ENCODE data around the gene CYSTM1.

The CYSTM1 gene

DNA sequence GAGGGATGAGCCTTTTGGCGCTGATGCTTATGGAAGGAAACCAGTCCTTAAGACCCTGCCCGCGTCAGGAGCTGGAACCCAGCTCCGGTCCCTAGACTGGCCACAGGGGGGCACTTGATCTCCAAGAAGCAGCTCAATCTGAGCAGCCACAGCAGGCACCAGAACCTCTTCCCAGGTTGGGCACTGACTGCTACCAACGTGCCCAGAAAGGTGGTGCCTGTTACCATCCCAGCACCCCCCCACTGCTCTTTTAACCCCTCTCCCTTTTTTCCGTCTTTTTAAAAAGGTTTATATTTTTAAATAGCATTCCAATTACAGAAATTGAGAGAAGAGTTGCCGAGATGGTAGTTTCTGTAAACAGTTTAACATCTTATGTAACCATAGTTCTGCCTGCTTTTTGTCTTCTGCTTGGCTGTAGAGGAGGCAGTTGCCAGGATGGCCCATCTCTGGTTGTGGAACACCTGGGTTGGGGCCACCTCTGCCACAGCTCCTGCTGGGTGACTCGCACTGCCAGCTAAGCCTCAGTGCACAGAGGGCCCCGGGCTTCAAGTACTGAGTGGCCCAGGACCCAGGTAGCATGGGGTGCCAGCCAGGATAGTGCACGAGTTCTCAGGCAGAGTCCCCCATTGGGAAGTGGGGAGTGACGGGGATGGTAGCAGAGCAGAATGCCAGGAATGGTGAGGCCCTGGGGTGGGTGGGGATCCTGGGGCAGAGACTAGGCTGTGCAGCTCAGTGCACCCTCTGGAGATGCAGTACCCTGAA lies 65.1 kb downstream of the CYSTM1 start:
- no peak for DNase-seq

DNA sequence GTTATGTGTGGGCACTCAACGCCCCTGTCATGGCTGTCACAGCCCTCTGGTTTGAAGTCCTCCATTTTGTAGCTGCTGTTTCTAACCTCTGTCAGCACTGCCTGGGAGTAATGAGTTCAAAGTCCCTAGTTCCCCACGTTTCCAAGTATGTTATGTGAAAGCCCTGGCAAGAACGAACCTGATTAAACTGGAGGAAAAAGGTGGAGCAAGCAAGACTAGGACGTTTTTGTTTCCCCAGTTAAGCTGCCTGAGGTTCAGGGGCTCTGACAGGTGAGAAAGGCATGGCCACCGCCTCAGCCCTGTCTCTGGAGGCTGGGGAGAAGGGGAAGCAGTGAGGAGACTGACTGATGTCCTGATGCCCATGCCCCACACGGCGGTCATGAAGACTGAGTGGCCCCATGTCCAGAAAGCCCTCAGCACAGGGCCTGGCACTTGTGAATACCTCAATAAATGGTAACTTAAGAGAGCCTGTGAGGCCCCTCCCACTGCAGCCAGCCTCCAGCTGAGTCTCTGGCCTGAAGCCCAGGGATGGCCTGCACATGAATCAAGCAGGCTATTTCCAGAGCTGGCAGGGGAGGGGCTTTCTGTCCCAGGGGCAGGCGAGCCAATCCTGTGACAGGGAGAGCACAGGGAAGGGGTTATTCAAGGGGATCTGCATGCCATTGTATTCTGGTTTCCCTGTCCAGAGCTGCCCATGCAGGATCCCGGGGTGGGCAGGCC lies 66.2 kb downstream of the CYSTM1 start:
- DNase-seq = peak; percentile 40

DNA sequence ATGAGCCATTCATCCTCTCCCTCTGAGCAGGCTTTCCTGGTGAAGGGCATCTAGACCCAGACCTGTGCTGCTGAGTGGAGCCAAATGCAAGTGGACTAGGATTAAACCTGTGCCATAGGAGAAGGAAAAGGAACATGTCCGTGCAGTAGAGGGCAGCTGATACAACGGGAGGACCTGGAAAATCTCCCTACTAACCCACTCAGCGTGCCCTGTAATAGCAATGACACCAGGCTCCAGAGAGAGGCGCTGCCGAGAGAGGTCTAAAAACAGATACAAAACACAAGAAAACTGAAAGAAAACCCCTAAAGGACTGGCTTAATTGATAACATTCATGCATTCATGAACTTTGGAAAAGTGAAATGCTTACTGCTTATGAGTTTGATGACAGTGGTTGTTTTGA lies 67.1 kb downstream of the CYSTM1 start:
- no peak for DNase-seq

DNA sequence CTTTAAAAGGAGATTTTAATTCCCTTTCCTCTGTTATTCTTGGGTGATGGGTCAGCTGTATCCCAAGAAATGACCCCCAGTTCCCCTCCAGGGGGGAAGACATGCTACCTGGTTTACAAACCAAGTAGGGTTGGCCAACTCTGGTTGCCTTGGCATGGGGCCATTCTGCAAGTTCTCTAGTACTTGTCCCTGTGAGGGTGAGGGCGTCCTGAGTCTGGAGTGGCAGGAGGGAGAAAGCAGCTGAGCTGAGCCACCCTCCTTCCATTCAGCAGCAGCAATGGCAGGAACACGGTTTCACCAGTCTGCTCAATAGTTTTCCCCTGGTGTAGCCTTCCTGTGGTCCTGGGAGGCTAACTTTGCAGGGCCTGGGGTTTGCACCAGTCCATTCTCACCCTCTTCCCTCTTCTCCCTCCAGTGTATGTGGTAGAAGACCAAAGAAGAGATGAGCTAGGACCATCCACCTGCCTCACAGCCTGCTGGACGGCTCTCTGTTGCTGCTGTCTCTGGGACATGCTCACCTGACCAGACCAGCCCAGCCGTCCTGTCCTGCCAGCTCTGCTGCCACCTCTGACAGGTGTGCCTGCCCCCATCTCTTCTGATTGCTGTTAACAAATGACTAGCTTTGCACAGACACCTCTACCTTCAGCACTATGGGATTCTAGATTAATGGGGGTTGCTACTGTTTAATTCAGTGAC lies 68.0 kb downstream of the CYSTM1 start:
- DNase-seq = no peak

DNA sequence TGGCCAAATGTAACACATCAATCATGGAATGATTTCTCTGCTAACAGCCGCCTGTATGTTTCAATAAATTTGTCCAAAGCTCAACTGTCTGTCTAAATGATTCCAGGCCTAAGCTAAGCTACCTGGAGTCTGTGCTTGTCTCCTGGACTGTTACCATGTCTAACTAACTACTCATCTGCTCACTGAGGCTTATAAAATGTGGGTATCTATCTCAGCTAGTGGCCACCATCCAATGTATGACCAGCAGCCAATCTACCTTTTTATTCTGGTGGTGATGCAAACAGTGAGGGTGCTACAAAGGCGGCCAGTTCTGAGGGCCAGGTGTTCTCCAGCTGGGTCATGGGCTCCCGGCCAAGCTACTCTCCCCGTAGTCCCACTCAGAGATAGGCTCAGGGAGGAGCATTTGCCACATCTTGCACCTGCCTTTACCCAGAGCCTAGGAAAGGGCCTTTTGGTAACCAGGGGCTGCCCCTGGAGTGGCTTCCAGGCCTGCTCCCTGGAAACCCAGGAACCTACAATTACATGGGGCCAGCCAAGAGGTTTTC lies 68.8 kb downstream of the CYSTM1 start:
- DNase-seq = peak; percentile 68

DNA sequence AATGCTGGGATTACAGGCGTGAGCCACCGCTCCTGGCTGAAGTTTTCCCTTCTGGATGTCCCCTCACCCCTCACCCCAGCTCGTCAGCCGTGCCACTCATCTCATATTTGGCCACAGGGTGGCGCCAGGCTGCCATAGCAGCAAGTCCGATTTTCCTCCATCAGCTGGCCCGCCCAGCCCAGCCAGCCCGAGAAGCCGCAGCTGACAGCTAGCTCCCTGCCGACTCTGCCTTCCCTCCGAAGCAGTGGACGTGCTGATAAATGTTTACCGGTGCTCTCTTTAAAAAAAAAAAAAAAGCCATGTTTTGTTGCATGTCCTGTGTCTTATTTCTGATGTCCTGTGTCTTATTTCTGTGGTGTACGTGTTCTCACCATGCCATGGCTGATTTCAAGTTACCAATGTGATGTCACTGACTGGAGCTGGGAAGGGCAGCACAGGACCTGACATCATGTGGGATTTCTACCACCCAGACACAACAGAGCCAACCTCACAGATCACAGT lies 69.6 kb downstream of the CYSTM1 start:
- peak; percentile 68 for DNase-seq

DNA sequence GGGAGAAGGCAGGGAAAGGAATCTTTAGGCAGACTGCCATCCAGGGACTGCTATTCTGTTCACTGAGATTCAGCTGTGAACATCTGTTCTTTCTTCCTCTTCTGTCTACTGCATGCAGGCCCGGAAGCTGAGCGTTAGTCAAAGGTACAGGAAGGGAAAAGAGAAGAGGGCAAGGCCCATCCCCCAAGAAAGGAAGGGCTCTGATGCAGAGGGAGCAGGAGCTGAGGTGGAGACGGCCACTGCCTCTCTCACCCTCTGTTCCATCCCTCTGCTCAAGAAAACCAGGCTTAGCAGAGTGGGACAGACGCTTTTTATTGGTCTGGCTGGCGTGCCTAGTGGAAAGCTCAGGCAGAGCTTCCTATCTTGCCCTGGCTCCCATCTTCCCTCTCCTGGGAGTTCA lies 70.4 kb downstream of the CYSTM1 start:
- no peak for DNase-seq

DNA sequence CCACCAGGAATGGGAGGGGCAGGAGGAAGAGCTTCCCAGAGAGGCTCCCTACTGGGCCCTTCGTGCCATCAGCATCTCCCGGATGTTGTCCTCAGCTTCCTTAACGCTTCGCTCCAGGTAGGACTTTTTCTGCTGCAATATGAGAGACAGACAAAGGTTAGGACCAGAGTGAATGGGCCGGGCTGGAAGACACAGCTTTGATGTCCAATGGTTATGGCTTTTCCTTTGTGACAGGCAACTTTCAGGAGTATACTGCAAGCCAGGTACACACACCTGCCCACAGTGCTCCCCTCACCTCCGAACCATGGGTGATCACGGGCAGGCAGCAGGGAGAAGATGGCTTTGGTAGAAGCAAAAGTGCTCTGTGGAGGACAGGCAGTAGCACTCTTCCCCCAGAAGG lies 70.9 kb downstream of the CYSTM1 start:
- no peak for DNase-seq

DNA sequence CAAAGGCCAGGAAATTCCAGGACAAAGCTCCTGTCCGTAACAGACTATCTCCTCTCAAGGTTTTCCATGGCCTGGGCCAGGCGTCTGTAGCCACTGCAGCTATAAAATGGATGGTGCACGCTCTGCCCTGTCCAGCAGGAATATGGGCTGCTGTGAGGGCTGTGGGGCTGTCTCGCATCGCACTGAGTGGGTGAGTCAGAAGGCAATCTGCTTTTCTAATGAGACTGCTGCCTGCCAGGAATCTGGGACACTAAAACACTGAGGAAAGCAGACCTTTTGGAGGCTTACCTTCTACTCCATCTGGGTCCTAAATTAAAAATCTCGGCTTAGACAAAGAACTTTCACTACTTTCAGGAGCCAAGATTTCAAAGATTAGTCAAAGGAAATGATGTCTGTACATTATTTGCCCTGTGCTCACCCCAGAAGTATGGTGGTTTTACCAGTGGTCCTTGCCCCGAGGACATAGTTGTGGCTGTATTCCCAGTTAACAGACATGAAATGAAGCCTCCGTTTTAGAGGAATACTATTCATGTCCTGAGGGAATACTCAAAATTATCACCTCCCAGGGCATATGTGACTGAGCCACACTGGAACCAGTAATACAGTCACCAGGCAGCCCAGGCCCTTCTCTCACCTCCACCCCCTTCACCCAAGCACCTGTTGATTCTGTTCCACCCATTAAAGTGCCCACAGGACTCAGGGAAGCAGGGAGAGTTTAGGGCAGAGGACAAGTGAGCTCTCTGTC lies 71.6 kb downstream of the CYSTM1 start:
- no peak for DNase-seq

DNA sequence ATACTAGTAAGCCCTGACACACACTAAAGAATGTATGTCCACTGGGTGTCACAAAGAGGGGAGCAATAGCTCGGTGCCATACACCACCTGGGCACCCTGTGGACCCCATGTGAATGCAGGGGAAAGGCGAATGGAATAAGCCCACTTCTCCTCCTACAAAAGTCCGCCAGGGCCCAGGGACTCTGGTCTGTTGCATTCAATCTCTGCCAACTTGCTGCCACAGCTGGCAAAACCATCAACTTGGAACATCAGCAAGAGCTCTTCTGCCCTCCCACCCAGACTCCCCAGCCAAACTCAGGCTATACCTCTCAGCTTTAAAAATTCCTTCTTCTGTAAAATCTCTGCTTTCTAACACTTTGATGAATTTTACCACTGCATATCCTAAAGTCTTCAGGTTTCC lies 73.4 kb downstream of the CYSTM1 start:
- no peak for DNase-seq

DNA sequence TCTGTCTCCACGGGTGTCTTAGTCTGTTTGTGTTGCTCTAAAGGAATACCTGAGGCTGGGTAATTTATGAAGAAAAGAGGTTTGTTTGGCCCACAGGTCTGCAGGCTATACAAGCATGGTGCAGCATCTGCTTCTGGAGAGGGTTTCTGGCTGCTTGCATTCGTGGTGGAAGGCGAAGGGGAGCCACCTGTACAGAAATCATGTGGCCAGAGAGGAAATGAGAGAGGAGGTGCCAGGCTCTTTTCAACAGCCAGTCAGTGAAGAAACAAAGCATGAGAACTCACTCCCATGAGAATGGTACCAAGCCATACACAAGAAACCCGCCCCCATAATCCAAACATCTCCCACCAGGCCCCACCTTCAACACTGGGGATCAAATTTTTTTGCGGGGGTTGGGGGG lies 74.5 kb downstream of the CYSTM1 start:
- no peak for DNase-seq

DNA sequence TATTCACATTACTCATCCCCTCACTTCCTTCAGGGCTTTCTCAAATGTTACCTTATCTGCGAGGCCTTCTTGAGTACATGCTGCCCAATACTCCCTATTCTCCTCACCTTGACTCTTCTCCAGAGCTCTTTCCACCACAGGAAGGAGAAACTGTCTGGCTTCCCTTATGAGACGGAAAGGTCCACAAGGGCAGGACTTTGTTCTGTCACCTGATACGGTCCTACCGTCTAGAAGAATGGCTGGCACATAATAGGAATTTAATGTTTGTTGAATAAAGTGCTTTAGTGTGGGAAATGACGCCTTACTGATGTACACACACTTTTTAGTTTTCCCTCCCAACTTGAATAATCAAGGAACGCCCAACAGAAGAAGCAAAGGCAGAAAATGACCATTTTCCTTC lies 75.4 kb downstream of the CYSTM1 start:
- no peak for DNase-seq

DNA sequence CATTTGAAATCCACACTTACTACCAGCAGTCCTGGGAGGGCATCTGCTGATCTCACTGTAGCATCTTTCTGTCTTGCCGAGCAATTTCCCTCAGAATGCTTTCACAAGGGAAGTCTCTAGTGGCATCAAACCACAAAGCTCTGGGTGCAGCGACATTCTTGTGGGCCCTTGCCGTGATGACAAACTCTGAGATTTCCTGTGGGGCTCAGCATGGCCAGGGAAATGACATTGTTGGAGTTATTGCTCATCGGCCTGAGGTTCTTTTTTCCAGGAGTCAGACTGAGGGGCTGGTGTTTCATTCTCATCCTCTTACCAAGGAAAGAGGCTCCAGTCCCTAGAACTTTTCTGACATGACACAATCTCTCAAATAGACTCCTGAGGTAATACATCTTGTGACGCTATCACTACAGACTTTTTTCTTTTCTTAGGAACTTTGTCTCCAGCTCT lies 76.6 kb downstream of the CYSTM1 start:
- DNase-seq = no peak

DNA sequence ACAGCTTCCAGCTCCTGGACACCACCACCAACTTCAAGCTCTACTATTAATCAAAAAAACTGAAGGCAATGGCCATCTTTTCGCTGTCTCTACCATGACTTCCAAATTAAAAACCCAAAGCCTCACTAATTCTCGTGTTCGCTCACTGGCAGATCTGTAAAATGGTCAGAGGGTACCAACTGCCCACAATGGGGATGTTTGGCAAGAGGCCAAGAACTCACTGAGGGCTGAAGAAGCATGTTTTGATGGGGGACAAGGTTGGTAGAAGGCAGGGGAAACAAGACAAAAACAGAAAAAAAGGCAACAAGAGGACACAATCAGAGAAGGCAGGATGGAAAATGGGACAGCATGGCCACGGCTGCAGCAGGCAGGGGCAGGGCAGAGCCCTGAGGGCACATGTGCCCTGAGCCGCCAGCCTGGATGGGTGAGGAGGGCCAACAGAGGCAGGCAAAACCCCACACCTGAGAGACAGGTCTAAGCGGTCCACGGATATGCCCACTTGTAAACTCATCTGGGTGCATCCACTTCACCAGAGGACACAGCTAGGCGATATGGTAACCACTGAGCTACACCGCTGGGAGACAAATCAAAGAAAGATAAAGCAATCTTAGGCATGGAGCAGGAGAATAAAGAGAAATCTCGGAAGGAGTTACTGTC lies 77.6 kb downstream of the CYSTM1 start:
- DNase-seq = no peak

DNA sequence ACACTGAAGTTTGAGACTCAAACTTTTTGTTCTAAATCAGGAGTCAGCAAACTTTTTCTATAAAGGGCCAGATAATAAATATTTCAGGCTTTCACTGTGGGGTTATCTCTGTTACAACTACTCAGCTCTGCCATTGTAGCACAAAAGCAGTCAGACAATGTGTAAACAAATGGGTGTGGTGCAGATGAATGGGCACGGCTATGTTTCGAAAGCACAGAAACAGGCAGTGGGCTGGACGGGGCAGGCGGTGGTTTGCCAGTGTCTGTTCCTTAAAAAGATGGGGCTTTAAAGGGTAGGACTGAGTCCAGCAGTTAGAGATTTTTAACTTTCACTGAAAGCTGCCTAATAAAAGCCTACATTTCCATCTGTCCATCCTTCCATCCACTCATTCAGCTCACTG lies 79.0 kb downstream of the CYSTM1 start:
- no peak for DNase-seq

DNA sequence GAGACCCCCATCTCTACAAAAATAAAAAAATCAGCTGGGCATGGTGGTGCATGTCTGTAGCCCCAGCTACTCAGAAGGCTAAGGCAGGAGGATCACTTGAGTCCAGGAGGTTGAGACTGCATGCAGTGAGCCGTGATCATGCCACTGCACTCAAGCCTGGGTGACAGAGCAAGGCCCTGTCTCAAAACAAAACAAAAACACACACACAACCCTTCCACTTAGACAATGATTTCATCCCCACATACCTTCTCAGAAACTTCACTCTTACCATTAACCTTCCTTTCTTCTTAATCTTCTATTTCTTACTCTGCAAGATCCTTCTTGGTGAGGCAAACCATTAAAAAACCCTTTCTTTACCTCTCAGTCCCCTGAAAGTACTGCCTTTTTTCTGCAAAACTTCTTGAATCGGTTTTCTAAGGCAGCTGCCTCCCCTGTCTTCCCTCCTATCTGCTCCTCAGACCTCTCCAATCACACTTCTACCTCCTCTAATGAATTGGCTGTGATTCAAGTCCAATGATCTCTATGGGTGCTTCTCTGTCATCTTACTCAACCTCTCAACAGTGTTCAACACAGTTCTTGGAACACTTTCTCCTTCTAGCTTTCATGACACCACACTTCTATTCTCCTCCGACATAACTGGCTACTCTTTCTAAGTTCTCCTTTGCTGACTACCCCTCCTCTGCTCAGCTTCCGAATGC lies 80.6 kb downstream of the CYSTM1 start:
- DNase-seq = no peak

DNA sequence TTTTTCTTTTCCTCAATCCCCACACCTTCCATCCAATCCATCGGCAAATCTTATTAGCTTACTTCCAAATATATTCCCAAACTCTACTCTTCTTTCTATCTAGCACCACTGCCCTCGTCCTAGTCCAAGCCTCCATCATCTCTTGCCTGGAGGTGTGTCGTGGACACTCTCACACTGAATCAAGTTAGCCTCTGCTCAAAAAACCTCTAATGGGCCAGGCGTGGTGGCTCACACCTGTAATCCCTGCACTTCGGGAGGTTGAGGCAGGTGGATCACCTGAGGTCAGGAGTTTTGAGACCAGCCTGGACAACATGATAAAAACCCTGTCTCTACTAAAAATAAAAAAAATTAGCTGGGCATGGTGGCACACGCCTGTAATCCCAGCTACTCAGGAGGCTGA lies 81.7 kb downstream of the CYSTM1 start:
- DNase-seq = no peak

DNA sequence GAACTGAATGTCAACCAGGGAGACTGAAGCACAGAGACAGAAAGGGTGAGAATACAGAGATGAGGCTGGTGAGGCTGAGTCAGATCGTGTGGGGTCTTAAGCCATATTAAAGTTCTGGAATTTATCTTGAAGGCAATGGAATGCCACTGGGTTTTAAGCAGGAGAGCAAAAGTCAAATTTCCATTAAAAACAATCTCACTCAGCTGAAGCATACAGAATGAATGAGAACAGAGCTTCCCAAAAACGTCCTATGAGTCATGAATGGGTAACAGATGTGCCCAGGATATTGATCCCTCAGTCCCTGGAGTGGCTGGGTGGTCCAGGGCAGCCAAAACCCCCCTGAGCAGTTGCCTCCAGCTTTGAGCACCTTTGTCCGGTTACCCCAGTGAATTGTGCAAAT lies 83.0 kb downstream of the CYSTM1 start:
- no peak for DNase-seq

DNA sequence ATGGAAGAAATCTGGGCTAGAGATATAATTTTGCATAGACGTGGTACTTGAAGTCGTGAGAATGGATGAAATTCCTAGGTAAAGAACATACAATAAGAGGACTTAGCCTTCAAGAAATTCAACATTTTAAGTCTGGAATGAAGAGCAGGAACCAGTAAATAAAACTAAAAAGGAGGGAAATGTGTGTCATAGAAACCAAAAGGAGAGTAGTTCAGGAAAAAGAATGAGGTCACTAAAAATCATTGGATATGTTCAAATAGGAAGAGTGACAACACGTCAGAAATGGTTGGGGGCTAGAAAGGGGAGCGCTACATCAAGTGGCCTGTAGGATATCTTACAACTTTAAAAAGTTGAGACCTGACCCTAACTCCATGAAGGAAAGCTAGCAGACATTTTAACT lies 83.9 kb downstream of the CYSTM1 start:
- no peak for DNase-seq

DNA sequence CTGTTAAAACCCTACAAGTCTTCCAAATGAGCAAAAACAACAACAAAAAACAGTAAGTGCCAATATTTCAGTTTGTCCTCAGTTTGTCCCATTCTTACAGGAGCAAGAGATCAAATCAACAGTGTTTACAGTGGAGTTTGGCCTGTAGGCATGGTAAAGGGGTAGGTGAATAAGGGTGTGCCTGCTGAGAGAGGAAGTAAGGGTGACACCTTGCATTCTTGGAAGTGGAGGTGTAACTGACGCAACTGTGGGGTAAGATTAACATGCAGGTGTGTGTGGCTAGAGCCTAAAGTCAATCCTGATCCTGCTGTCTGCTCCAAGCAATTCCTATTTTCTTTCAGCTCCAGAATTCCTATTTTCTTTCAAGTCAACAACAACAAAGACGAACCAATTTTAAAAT lies 84.5 kb downstream of the CYSTM1 start:
- DNase-seq = no peak

DNA sequence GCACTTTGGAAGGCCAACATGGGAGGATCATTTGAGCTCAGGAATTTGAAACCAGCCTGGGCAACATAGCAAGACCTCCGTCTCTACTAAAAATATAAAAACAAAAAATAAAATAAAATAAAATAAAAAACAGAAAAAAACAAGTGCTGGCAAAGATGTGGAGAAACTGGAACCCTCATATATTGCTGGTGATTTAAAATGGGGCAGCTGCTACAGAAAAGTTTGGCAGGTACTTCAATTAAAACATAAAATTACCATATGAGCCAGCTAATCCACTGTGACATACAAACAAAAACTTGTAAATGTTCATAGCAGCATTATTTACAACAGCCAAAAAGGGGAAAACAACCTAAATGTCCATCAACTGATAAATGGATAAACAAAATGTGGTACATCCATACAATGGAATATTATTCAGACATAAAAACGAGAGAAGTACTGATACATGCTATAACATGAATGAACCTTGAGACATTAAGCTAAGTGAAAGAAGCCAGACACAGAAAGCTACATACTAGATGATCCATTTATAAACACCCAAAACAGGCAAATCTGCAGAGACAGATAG lies 85.2 kb downstream of the CYSTM1 start:
- DNase-seq = no peak
